Right cardiac atrium (tissue), 5 donors: ENCODE results near the gene TEKTIP1. TPM values are rescaled to one million over a fixed set of nuclear protein-coding genes. Genes with fewer than 3 reads are reported as not detected.

Experiments
- ATAC-seq, 2 donors: fragments of 200-7000 bp; cut with Tn5 transposase; one replicate each; pipeline versions ENCODE4 v1.8.0 to v1.9.1; 2020; ENCODE audit warnings: moderate library complexity in 2 of 2, mild to moderate bottlenecking in 1 of 2
- DNase-seq, 3 donors: peaks; one replicate each; pipeline ENCODE4 v3.0.0-alpha.2; 2020
- H3K27ac ChIP-seq: one replicate; pipeline ENCODE4 v1.5.1; 2013; ENCODE audit warnings: mild to moderate bottlenecking, low read length, control low read depth, moderate library complexity
- H3K27me3 ChIP-seq: one replicate; pipeline ENCODE4 v1.6.1; 2013; ENCODE audit not compliant: control insufficient read depth, insufficient read depth
- H3K4me1 ChIP-seq: one replicate; pipeline ENCODE4 v1.6.1; 2013; ENCODE audit warnings: low read length; ENCODE audit not compliant: control insufficient read depth, insufficient read depth
- H3K4me3 ChIP-seq: one replicate; pipeline ENCODE4 v1.5.1; 2013; ENCODE audit warnings: low read length, control low read depth
- H3K9me3 ChIP-seq: one replicate; pipeline ENCODE4 v1.6.1; 2013; ENCODE audit warnings: low read length; ENCODE audit not compliant: control insufficient read depth
- WGBS: extraction: QIAGEN DNeasy Blood & Tissue Kit; methylation state at CpG from one replicate; pipeline ENCODE4 v1.1.7; 2013; 5-methylcytosine and 5-hydroxymethylcytosine counted together
- intact Hi-C, 4 donors: fragments of 100-400 bp; cut with DNase I; formaldehyde crosslinking; loops; one replicate each; pipeline versions ENCODE4 v1.11.0 to v1.14.0; 2022 to 2023
- polyA plus RNA-seq: library from polyadenylated mRNA; stranded (reverse); fragments of 200-250 nt; gene quantifications from one replicate; pipeline ENCODE4 v1.2.3, GENCODE V29; 2013
- total RNA-seq, 4 donors: library from RNA; stranded (reverse); fragmentation: NEBNext Ultra II Directional; extraction: Animal tissue kit (Norgen Biotek cat#: 25700); gene quantifications; one replicate each; pipeline ENCODE4 v1.2.1, GENCODE V29; 2021
- donor health status: healthy with polysubstance abuse.
- donor health status: DM: no; HTN: yes; CAD: no.
- donor health status: DM: no; HTN: no; CAD: no.
- donor health status: DM: no; HTN: yes; CAD: no; lungs with severe emphysema.
- donor health status: DM: yes; HTN: yes; CAD: no.

Gene TEKTIP1
- total and polyA plus RNA-seq, 5 donors, result 0.20 to 1.2 (median 0.97) TPM; not detected in 2

GRCh38 chr19:3518255-3518654 lies 20.7 kb upstream of the TEKTIP1 start:
- peaks cover 4% of the 10 kb centered on the region for H3K4me1 ChIP-seq
- intact Hi-C loops, result no loop called here
- no peak for ATAC-seq

GRCh38 chr19:3518659-3519058 lies 20.3 kb upstream of the TEKTIP1 start:
- Histone ChIP-seq H3K9me3 (no peaks in the 10 kb centered on the region), H3K4me3 (no peak overlapping the region), H3K4me1 (no peaks in the 10 kb centered on the region), H3K27ac (no peak overlapping the region), H3K27me3 (no peaks in the 10 kb centered on the region)
- intact Hi-C loops, result no loop called here
- ATAC-seq (no peak), DNase-seq (no peak)
- 78% methylated on average over 2 of the region's 2 CpGs for WGBS

More at GRCh38 chr19:3518255-3518654, 20.7 kb upstream of the TEKTIP1 start:
- Histone ChIP-seq H3K4me3 (no peak overlapping the region), H3K27ac (no peak overlapping the region), H3K9me3 (no peaks in the 10 kb centered on the region), H3K27me3 (no peaks in the 10 kb centered on the region)
- 84% methylated on average over 10 of the region's 10 CpGs for WGBS
- DNase-seq, result no peak

- H3K4me3 ChIP-seq, result no peak overlapping the region
- H3K4me1 ChIP-seq, result no peaks in the 10 kb centered on the region
- 84% methylated on average over 18 of the region's 18 CpGs for WGBS
- H3K27me3 ChIP-seq, result no peaks in the 10 kb centered on the region
- intact Hi-C loops, result no loop called here
- no peak for ATAC-seq
- H3K27ac ChIP-seq, result no peak overlapping the region
- no peaks in the 10 kb centered on the region for H3K9me3 ChIP-seq
- no peak for DNase-seq
Observed at GRCh38 chr19:3519126-3519525, 19.8 kb upstream of the TEKTIP1 start.

GRCh38 chr19:3520166-3521103 lies 18.5 kb upstream of the TEKTIP1 start:
- no peaks in the 10 kb centered on the region for H3K4me1 ChIP-seq
- H3K27me3 ChIP-seq, result no peaks in the 10 kb centered on the region
- WGBS, result 79% methylated on average over 37 of the region's 37 CpGs
- DNase-seq (peak in 1 of 3 donors; percentile 57), ATAC-seq (no peak)
- no peak overlapping the region for H3K4me3 ChIP-seq
- intact Hi-C loops, result no loop called here
- H3K9me3 ChIP-seq, result no peaks in the 10 kb centered on the region
- H3K27ac ChIP-seq, result no peak overlapping the region

GRCh38 chr19:3521104-3521445 lies 17.9 kb upstream of the TEKTIP1 start:
- no peak for DNase-seq
- ATAC-seq, result no peak
- no peaks in the 10 kb centered on the region for H3K4me1 ChIP-seq
- intact Hi-C loops, result no loop called here
- WGBS, result 82% methylated on average over 7 of the region's 7 CpGs
- H3K4me3 ChIP-seq, result no peak overlapping the region
- no peak overlapping the region for H3K27ac ChIP-seq
- H3K27me3 ChIP-seq, result no peaks in the 10 kb centered on the region
- H3K9me3 ChIP-seq, result no peaks in the 10 kb centered on the region

- 92% methylated on average over 40 of the region's 40 CpGs for whole genome bisulfite sequencing
- DNase-seq (peak in 1 of 3 donors; percentile 65), ATAC-seq (no peak)
- no peak overlapping the region for H3K4me3 ChIP-seq
- no peak overlapping the region for H3K27ac ChIP-seq
- H3K4me1 ChIP-seq, result no peaks in the 10 kb centered on the region
- H3K9me3 ChIP-seq, result no peaks in the 10 kb centered on the region
- no peaks in the 10 kb centered on the region for H3K27me3 ChIP-seq
- intact Hi-C loops, result no loop called here
Observed at GRCh38 chr19:3522421-3523360, 16.3 kb upstream of the TEKTIP1 start.

- Histone ChIP-seq H3K27ac (no peak overlapping the region), H3K4me1 (no peaks in the 10 kb centered on the region), H3K27me3 (no peaks in the 10 kb centered on the region), H3K4me3 (no peak overlapping the region), H3K9me3 (no peaks in the 10 kb centered on the region)
- intact Hi-C loops, result no loop called here
- DNase-seq (no peak), ATAC-seq (no peak)
- 91% methylated on average over 21 of the region's 21 CpGs for WGBS
Observed at GRCh38 chr19:3523361-3524077, 15.5 kb upstream of the TEKTIP1 start.

GRCh38 chr19:3524078-3524842 lies 14.7 kb upstream of the TEKTIP1 start:
- WGBS, result 93% methylated on average over 33 of the region's 33 CpGs
- Histone ChIP-seq H3K9me3 (no peaks in the 10 kb centered on the region), H3K27me3 (no peaks in the 10 kb centered on the region), H3K27ac (no peak overlapping the region), H3K4me1 (no peaks in the 10 kb centered on the region), H3K4me3 (no peak overlapping the region)
- DNase-seq (peak in 1 of 3 donors; percentile 25), ATAC-seq (no peak)
- intact Hi-C loops, result no loop called here

- H3K27ac ChIP-seq, result no peak overlapping the region
- no peak for ATAC-seq
- no peaks in the 10 kb centered on the region for H3K27me3 ChIP-seq
- no peak overlapping the region for H3K4me3 ChIP-seq
- no peak for DNase-seq
- intact Hi-C loops, result no loop called here
- H3K9me3 ChIP-seq, result no peaks in the 10 kb centered on the region
- no peaks in the 10 kb centered on the region for H3K4me1 ChIP-seq
- WGBS, result 92% methylated on average over 20 of the region's 20 CpGs
Observed at GRCh38 chr19:3524904-3525451, 14.0 kb upstream of the TEKTIP1 start.
